HEK293 (cell line): ENCODE measurements around the gene GRM4.

Source experiments
- BCL11A ChIP-seq: fragments of 450-650 bp; formaldehyde crosslinking; IDR thresholded peaks from 2 replicates; pipeline ENCODE4 v1.5.1; 2016; ENCODE audit warnings: low read depth, missing biosample characterization, missing genetic modification characterization
- CTCF ChIP-seq: fragments of 450-650 bp; formaldehyde crosslinking; IDR thresholded peaks from 2 replicates; pipeline ENCODE4 v1.5.1; 2016; ENCODE audit warnings: missing biosample characterization, missing genetic modification characterization
- KLF16 ChIP-seq: fragments of 450-650 bp; formaldehyde crosslinking; IDR thresholded peaks from 2 replicates; pipeline ENCODE4 v1.5.1; 2017; ENCODE audit warnings: missing biosample characterization, missing genetic modification characterization
- REST ChIP-seq: fragments of 450-650 bp; formaldehyde crosslinking; IDR thresholded peaks from 2 replicates; pipeline ENCODE4 v1.5.1; 2016; ENCODE audit warnings: missing biosample characterization, missing genetic modification characterization
- YY1 ChIP-seq: fragments of 450-650 bp; formaldehyde crosslinking; IDR thresholded peaks from 2 replicates; pipeline ENCODE4 v1.5.1; 2018; ENCODE audit warnings: missing biosample characterization, missing genetic modification characterization
- ZBTB48 ChIP-seq: fragments of 450-650 bp; formaldehyde crosslinking; IDR thresholded peaks from 2 replicates; pipeline ENCODE4 v1.5.1; 2016; ENCODE audit warnings: missing biosample characterization, missing genetic modification characterization

GRCh38 chr6:34150766-34151165 lies 4.9 kb upstream of the GRM4 start:
- TF ChIP-seq REST (tag by site-specific recombination) = no peak
- TF ChIP-seq KLF16 (tag by site-specific recombination) = no peak
- TF ChIP-seq YY1 (tag by site-specific recombination) = no peak
- TF ChIP-seq BCL11A (tag by site-specific recombination) = no peak
- no peak for TF ChIP-seq CTCF
- no peak for TF ChIP-seq ZBTB48
